Measurements from ENCODE around the gene SAAL1.

Gene SAAL1

GRCh38 chr11:18100926-18101656 is 4.8 kb downstream of the SAAL1 start:
- no peak overlapping the region for H2BK5ac ChIP-seq (ENCODE audit: low read depth, low read length, poor library complexity, severe bottlenecking)
- H3K4ac ChIP-seq (ENCODE audit: low read depth in 1 of 2, low read length in 2 of 2) = no peak overlapping the region
- H3K36me3 ChIP-seq (ENCODE audit: control insufficient read depth in 1 of 2, insufficient read depth in 2 of 2, low read depth in 1 of 2, low read length in 2 of 2) = peaks cover 13 to 32% of the 10 kb centered on the region in 2 experiments
- no peak overlapping the region for H3K4me2 ChIP-seq (ENCODE audit: low read length, poor library complexity, severe bottlenecking)
- H3K18ac ChIP-seq (ENCODE audit: low read depth in 1 of 2, low read length in 2 of 2) = no peak overlapping the region
- no peak overlapping the region for H4K91ac ChIP-seq (ENCODE audit: low read length)
- H3K9me3 ChIP-seq (ENCODE audit: control insufficient read depth, low read length) = no peaks in the 10 kb centered on the region
- no peak overlapping the region for H3K23ac ChIP-seq (ENCODE audit: low read length in 2 of 2)
- peaks cover 5% of the 10 kb centered on the region for H3K4me1 ChIP-seq (ENCODE audit: control insufficient read depth, insufficient read depth, low read depth, low read length)
- no peaks in the 10 kb centered on the region for H3K27me3 ChIP-seq (ENCODE audit: control insufficient read depth in 1 of 2, insufficient read depth in 1 of 2, low read length in 2 of 2)
- no peak overlapping the region for H2AK5ac ChIP-seq (ENCODE audit: low read length, severe bottlenecking)
- H3K9ac ChIP-seq (ENCODE audit: low read length) = no peak overlapping the region
- H4K8ac ChIP-seq (ENCODE audit: low read length) = no peak overlapping the region
- no peak for DNase-seq
- H2BK15ac ChIP-seq (ENCODE audit: low read depth, poor library complexity, severe bottlenecking) = no peak overlapping the region
- H3K4me3 ChIP-seq (ENCODE audit: insufficient read depth in 1 of 2, low read depth in 1 of 2, low read length in 2 of 2) = no peak overlapping the region
- H2BK12ac ChIP-seq (ENCODE audit: low read length in 2 of 2) = no peak overlapping the region
- H2AFZ ChIP-seq (ENCODE audit: low read depth, low read length) = no peak overlapping the region
- H2BK120ac ChIP-seq (ENCODE audit: low read depth, low read length) = no peak overlapping the region
- WGBS = 74% methylated on average over 5 of the region's 6 CpGs
- H3K27ac ChIP-seq (ENCODE audit: low read length, poor library complexity, severe bottlenecking) = no peak overlapping the region
- H3K79me1 ChIP-seq (replicated peaks; ENCODE audit: low read length, poor library complexity, severe bottlenecking) = peaks cover 41% of the 10 kb centered on the region
- no peak overlapping the region for H3K14ac ChIP-seq (ENCODE audit: low read length in 2 of 2)

- Histone ChIP-seq H2BK12ac (ENCODE audit: low read length in 2 of 2) (no peak overlapping the region), H3K27me3 (ENCODE audit: control insufficient read depth in 1 of 2, insufficient read depth in 1 of 2, low read length in 2 of 2) (no peaks in the 10 kb centered on the region), H3K4me3 (ENCODE audit: insufficient read depth in 1 of 2, low read depth in 1 of 2, low read length in 2 of 2) (no peak overlapping the region), H3K18ac (ENCODE audit: low read depth in 1 of 2, low read length in 2 of 2) (no peak overlapping the region), H2AFZ (ENCODE audit: low read depth, low read length) (no peak overlapping the region), H2AK5ac (ENCODE audit: low read length, severe bottlenecking) (no peak overlapping the region), H3K4ac (ENCODE audit: low read depth in 1 of 2, low read length in 2 of 2) (no peak overlapping the region), H3K27ac (ENCODE audit: low read length, poor library complexity, severe bottlenecking) (no peak overlapping the region), H3K79me1 (replicated peaks; ENCODE audit: low read length, poor library complexity, severe bottlenecking) (peaks cover 38% of the 10 kb centered on the region), H2BK5ac (ENCODE audit: low read depth, low read length, poor library complexity, severe bottlenecking) (no peak overlapping the region), H2BK120ac (ENCODE audit: low read depth, low read length) (no peak overlapping the region), H3K9ac (ENCODE audit: low read length) (no peak overlapping the region), H3K4me2 (ENCODE audit: low read length, poor library complexity, severe bottlenecking) (no peak overlapping the region), H3K23ac (ENCODE audit: low read length in 2 of 2) (no peak overlapping the region), H2BK15ac (ENCODE audit: low read depth, poor library complexity, severe bottlenecking) (no peak overlapping the region), H4K8ac (ENCODE audit: low read length) (no peak overlapping the region), H3K36me3 (ENCODE audit: control insufficient read depth in 1 of 2, insufficient read depth in 2 of 2, low read depth in 1 of 2, low read length in 2 of 2) (peaks cover 11 to 63% of the 10 kb centered on the region in 2 experiments), H4K91ac (ENCODE audit: low read length) (no peak overlapping the region), H3K4me1 (ENCODE audit: control insufficient read depth, insufficient read depth, low read depth, low read length) (no peaks in the 10 kb centered on the region), H3K14ac (ENCODE audit: low read length in 2 of 2) (no peak overlapping the region), H3K9me3 (ENCODE audit: control insufficient read depth, low read length) (no peaks in the 10 kb centered on the region)
- no peak for DNase-seq
These were observed 11.9 kb downstream of the SAAL1 start for GRCh38 chr11:18093959-18094358.

- Histone ChIP-seq H3K79me1 (replicated peaks; ENCODE audit: low read length, poor library complexity, severe bottlenecking) (peaks cover 25% of the 10 kb centered on the region), H3K4ac (ENCODE audit: low read depth in 1 of 2, low read length in 2 of 2) (no peak overlapping the region), H3K27me3 (ENCODE audit: control insufficient read depth in 1 of 2, insufficient read depth in 1 of 2, low read length in 2 of 2) (no peaks in the 10 kb centered on the region), H2BK15ac (ENCODE audit: low read depth, poor library complexity, severe bottlenecking) (no peak overlapping the region), H4K8ac (ENCODE audit: low read length) (no peak overlapping the region), H2BK5ac (ENCODE audit: low read depth, low read length, poor library complexity, severe bottlenecking) (no peak overlapping the region), H3K4me2 (ENCODE audit: low read length, poor library complexity, severe bottlenecking) (no peak overlapping the region), H3K4me1 (ENCODE audit: control insufficient read depth, insufficient read depth, low read depth, low read length) (no peaks in the 10 kb centered on the region), H3K9ac (ENCODE audit: low read length) (no peak overlapping the region), H4K91ac (ENCODE audit: low read length) (no peak overlapping the region), H3K27ac (ENCODE audit: low read length, poor library complexity, severe bottlenecking) (no peak overlapping the region), H3K4me3 (ENCODE audit: insufficient read depth in 1 of 2, low read depth in 1 of 2, low read length in 2 of 2) (no peak overlapping the region), H2BK120ac (ENCODE audit: low read depth, low read length) (no peak overlapping the region), H3K23ac (ENCODE audit: low read length in 2 of 2) (no peak overlapping the region), H3K36me3 (ENCODE audit: control insufficient read depth in 1 of 2, insufficient read depth in 2 of 2, low read depth in 1 of 2, low read length in 2 of 2) (peaks cover 11 to 85% of the 10 kb centered on the region in 2 experiments), H2AK5ac (ENCODE audit: low read length, severe bottlenecking) (no peak overlapping the region), H3K14ac (ENCODE audit: low read length in 2 of 2) (no peak overlapping the region), H2BK12ac (ENCODE audit: low read length in 2 of 2) (no peak overlapping the region), H2AFZ (ENCODE audit: low read depth, low read length) (no peak overlapping the region), H3K9me3 (ENCODE audit: control insufficient read depth, low read length) (no peaks in the 10 kb centered on the region), H3K18ac (ENCODE audit: low read depth in 1 of 2, low read length in 2 of 2) (no peak overlapping the region)
- 96% methylated on average over 2 of the region's 2 CpGs for WGBS
- no peak for DNase-seq
These were observed 14.2 kb downstream of the SAAL1 start for GRCh38 chr11:18091731-18092130.

GRCh38 chr11:18088966-18089365 is 16.9 kb downstream of the SAAL1 start:
- DNase-seq = no peak
- Histone ChIP-seq H2AFZ (ENCODE audit: low read depth, low read length) (no peak overlapping the region), H3K9ac (ENCODE audit: low read length) (no peak overlapping the region), H3K4me1 (ENCODE audit: control insufficient read depth, insufficient read depth, low read depth, low read length) (no peaks in the 10 kb centered on the region), H3K14ac (ENCODE audit: low read length in 2 of 2) (no peak overlapping the region), H2BK12ac (ENCODE audit: low read length in 2 of 2) (no peak overlapping the region), H3K4ac (ENCODE audit: low read depth in 1 of 2, low read length in 2 of 2) (no peak overlapping the region), H3K23ac (ENCODE audit: low read length in 2 of 2) (no peak overlapping the region), H3K79me1 (replicated peaks; ENCODE audit: low read length, poor library complexity, severe bottlenecking) (peaks cover 18% of the 10 kb centered on the region), H3K4me3 (ENCODE audit: insufficient read depth in 1 of 2, low read depth in 1 of 2, low read length in 2 of 2) (no peak overlapping the region), H4K8ac (ENCODE audit: low read length) (no peak overlapping the region), H3K18ac (ENCODE audit: low read depth in 1 of 2, low read length in 2 of 2) (no peak overlapping the region), H2BK15ac (ENCODE audit: low read depth, poor library complexity, severe bottlenecking) (no peak overlapping the region), H3K27ac (ENCODE audit: low read length, poor library complexity, severe bottlenecking) (no peak overlapping the region), H3K9me3 (ENCODE audit: control insufficient read depth, low read length) (no peaks in the 10 kb centered on the region), H2BK5ac (ENCODE audit: low read depth, low read length, poor library complexity, severe bottlenecking) (no peak overlapping the region), H3K4me2 (ENCODE audit: low read length, poor library complexity, severe bottlenecking) (no peak overlapping the region), H2AK5ac (ENCODE audit: low read length, severe bottlenecking) (no peak overlapping the region), H4K91ac (ENCODE audit: low read length) (no peak overlapping the region), H3K36me3 (ENCODE audit: control insufficient read depth in 1 of 2, insufficient read depth in 2 of 2, low read depth in 1 of 2, low read length in 2 of 2) (peaks cover 12 to 79% of the 10 kb centered on the region in 2 experiments), H2BK120ac (ENCODE audit: low read depth, low read length) (no peak overlapping the region), H3K27me3 (ENCODE audit: control insufficient read depth in 1 of 2, insufficient read depth in 1 of 2, low read length in 2 of 2) (no peaks in the 10 kb centered on the region)
- WGBS = 98% methylated on average over 1 of the region's 3 CpGs
